GM18861 (cell line): ENCODE data around the gene BHMT.

Source experiments
- ATAC-seq: cut with Tn5 transposase; IDR thresholded peaks from one replicate; pipeline ENCODE4 v1.9.1; 2021; ENCODE audit not compliant: unreplicated experiment

Gene BHMT

GRCh38 chr5:79111387-79111959, at the start of gene BHMT:
TSS of gene BHMT (plus strand) at chr5:79111809. CDS start at chr5:79111886, 77 bp downstream.
- ATAC-seq: no peak

- no peak for ATAC-seq
Measured at GRCh38 chr5:79062436-79062835, 49.2 kb upstream of the BHMT start.

GRCh38 chr5:79069488-79070349, 41.9 kb upstream of the BHMT start, which contains the start of the genes BHMT2 and DMGDH:
TSS of gene BHMT2 (plus strand) at chr5:79069767. CDS start at chr5:79069783, 16 bp downstream.
TSS of gene DMGDH (minus strand) at chr5:79069674. CDS start at chr5:79069620, 54 bp downstream.
- no peak for ATAC-seq

GRCh38 chr5:79070350-79070667, 41.3 kb upstream of the BHMT start:
- no peak for ATAC-seq

- no peak for ATAC-seq
Measured at GRCh38 chr5:79074641-79075040, 37.0 kb upstream of the BHMT start.

GRCh38 chr5:79075646-79076426, 35.8 kb upstream of the BHMT start:
- no peak for ATAC-seq

- ATAC-seq: no peak
Measured at GRCh38 chr5:79076819-79077218, 34.8 kb upstream of the BHMT start.

- no peak for ATAC-seq
Measured at GRCh38 chr5:79077680-79078365, 33.8 kb upstream of the BHMT start.

- ATAC-seq: no peak
Measured at GRCh38 chr5:79080804-79081203, 30.8 kb upstream of the BHMT start.

- ATAC-seq: no peak
Measured at GRCh38 chr5:79081779-79082178, 29.8 kb upstream of the BHMT start.

- ATAC-seq: no peak
Measured at GRCh38 chr5:79086116-79086515, 25.5 kb upstream of the BHMT start.

GRCh38 chr5:79088507-79088906, 23.1 kb upstream of the BHMT start:
- ATAC-seq: no peak

GRCh38 chr5:79091064-79091463, 20.5 kb upstream of the BHMT start:
- no peak for ATAC-seq

- no peak for ATAC-seq
Measured at GRCh38 chr5:79093762-79094161, 17.8 kb upstream of the BHMT start.

- no peak for ATAC-seq
Measured at GRCh38 chr5:79105868-79106267, 5.7 kb upstream of the BHMT start.

- no peak for ATAC-seq
Measured at GRCh38 chr5:79107020-79107796, 4.4 kb upstream of the BHMT start.

GRCh38 chr5:79108086-79108485, 3.5 kb upstream of the BHMT start:
- no peak for ATAC-seq

- ATAC-seq: no peak
Measured at GRCh38 chr5:79108792-79109191, 2.8 kb upstream of the BHMT start.

GRCh38 chr5:79109527-79110492, 1.8 kb upstream of the BHMT start:
- ATAC-seq: no peak
